KMS-11 (cell line): Measurements from ENCODE around the gene MINDY2.
"Not testable (repeated sequence)": the region's sequence is repeated elsewhere in the genome, so short reads cannot be mapped to it uniquely, and the experiment has no call there.

Experiments used
- H2AFZ ChIP-seq: fragments of 200-600 bp; sonication (generic); 2 replicates; pipeline ENCODE4 v1.6.1; 2016; ENCODE audit warnings: antibody characterized with exemption, mixed run types, low read depth
- H3K27ac ChIP-seq: fragments of 200-600 bp; sonication (generic); 2 replicates; pipeline ENCODE4 v1.6.1; 2016; ENCODE audit warnings: mild to moderate bottlenecking, mixed run types
- H3K27me3 ChIP-seq: fragments of 200-600 bp; sonication (generic); 2 replicates; pipeline ENCODE4 v1.6.1; 2017; ENCODE audit warnings: mild to moderate bottlenecking, low read depth, mixed run types, moderate library complexity; ENCODE audit not compliant: insufficient read depth
- H3K36me3 ChIP-seq: fragments of 200-600 bp; sonication (generic); 2 replicates; pipeline ENCODE4 v1.6.1; 2017; ENCODE audit warnings: mild to moderate bottlenecking, mixed run types; ENCODE audit not compliant: insufficient read depth
- H3K4me1 ChIP-seq: fragments of 200-600 bp; sonication (generic); 2 replicates; pipeline ENCODE4 v1.6.1; 2016; ENCODE audit warnings: mild to moderate bottlenecking, low read depth, mixed run types; ENCODE audit not compliant: poor library complexity, severe bottlenecking
- H3K4me2 ChIP-seq: fragments of 200-600 bp; sonication (generic); 2 replicates; pipeline ENCODE4 v1.7.0; 2016; ENCODE audit warnings: mild to moderate bottlenecking, mixed run types
- H3K4me3 ChIP-seq: fragments of 200-600 bp; sonication (generic); IDR thresholded peaks from 2 replicates; pipeline ENCODE4 v1.6.1; 2017; ENCODE audit warnings: low read depth, low read length, mixed read lengths; ENCODE audit not compliant: insufficient read depth
- H3K79me2 ChIP-seq: fragments of 200-600 bp; sonication (generic); 2 replicates; pipeline ENCODE4 v1.6.1; 2016; ENCODE audit warnings: low read depth, mixed run types; ENCODE audit not compliant: insufficient read depth
- H3K9ac ChIP-seq: fragments of 200-600 bp; sonication (generic); 2 replicates; pipeline ENCODE4 v1.6.1; 2016; ENCODE audit warnings: mild to moderate bottlenecking, mixed run types
- H4K20me1 ChIP-seq: fragments of 200-600 bp; sonication (generic); 2 replicates; pipeline ENCODE4 v1.6.1; 2016; ENCODE audit warnings: mild to moderate bottlenecking, mixed run types; ENCODE audit not compliant: insufficient read depth
- TF ChIP-seq, protein P1 (sequence below): fragments of 200-600 bp; sonication (generic); conservative IDR thresholded peaks from 2 replicates; pipeline ENCODE4 v1.6.1; 2017; ENCODE audit warnings: low read depth, mild to moderate bottlenecking, antibody characterized with exemption, low read length, moderate library complexity, mixed read lengths

The MINDY2 gene

DNA sequence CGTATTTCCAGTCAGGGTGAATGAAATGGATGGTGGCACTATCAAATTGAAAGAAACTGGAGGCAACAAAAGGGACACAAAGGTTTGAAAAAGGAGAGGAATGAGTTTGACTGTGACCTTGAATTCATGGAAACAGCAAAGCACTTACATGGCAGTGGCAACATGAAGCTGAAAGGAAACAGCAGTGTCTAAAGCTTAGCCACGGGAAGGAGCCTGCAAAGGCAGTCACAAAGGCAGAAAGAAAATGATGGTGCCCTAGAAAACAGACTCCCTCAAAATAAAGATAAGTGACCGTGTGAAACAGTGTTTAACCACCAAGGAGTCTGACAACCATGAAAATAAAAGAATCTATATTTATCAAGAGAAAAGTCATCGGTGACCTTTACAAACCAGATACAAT lies 111.1 kb downstream of the MINDY2 start:
- no peak overlapping the region for H3K27ac ChIP-seq

DNA sequence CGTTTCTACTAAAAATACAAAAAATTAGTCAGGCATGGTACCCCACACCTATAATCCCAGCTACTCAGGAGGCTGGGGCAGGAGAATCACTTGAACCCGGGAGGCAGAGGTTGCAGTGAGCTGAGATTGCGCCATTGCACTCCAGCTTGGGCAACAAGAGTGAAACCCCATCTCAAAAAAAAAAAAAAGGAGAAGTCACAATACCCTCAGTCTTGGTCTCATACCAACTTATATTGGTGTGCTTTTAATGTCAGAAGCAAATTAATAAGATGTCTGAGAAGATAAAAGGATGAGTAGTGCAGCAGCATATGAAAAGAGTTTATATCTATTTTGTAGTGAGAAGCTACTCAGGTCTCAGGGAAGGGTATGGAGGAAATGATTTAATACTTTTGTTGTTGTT lies 112.8 kb downstream of the MINDY2 start:
- not testable (repeated sequence) for H2AFZ ChIP-seq, H3K4me2 ChIP-seq, H3K79me2 ChIP-seq, H4K20me1 ChIP-seq, H3K27ac ChIP-seq, H3K4me3 ChIP-seq, H3K4me1 ChIP-seq, H3K27me3 ChIP-seq, H3K9ac ChIP-seq
- H3K36me3 ChIP-seq, result peaks cover 15% of the 10 kb centered on the region; the same call in 1 of the 2 replicates

More for the DNA sequence above, 111.1 kb downstream of the MINDY2 start:
- TF ChIP-seq, protein P1, sequence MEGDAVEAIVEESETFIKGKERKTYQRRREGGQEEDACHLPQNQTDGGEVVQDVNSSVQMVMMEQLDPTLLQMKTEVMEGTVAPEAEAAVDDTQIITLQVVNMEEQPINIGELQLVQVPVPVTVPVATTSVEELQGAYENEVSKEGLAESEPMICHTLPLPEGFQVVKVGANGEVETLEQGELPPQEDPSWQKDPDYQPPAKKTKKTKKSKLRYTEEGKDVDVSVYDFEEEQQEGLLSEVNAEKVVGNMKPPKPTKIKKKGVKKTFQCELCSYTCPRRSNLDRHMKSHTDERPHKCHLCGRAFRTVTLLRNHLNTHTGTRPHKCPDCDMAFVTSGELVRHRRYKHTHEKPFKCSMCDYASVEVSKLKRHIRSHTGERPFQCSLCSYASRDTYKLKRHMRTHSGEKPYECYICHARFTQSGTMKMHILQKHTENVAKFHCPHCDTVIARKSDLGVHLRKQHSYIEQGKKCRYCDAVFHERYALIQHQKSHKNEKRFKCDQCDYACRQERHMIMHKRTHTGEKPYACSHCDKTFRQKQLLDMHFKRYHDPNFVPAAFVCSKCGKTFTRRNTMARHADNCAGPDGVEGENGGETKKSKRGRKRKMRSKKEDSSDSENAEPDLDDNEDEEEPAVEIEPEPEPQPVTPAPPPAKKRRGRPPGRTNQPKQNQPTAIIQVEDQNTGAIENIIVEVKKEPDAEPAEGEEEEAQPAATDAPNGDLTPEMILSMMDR, result no peak
- Histone ChIP-seq H3K4me2 (no peak overlapping the region), H3K27me3 (no peaks in the 10 kb centered on the region), H2AFZ (no peak overlapping the region), H3K4me1 (no peaks in the 10 kb centered on the region), H3K79me2 (no peaks in the 10 kb centered on the region), H3K9ac (no peak overlapping the region), H3K36me3 (peaks cover 15% of the 10 kb centered on the region; the same call in 1 of the 2 replicates), H3K4me3 (no peak overlapping the region), H4K20me1 (no peaks in the 10 kb centered on the region)

DNA sequence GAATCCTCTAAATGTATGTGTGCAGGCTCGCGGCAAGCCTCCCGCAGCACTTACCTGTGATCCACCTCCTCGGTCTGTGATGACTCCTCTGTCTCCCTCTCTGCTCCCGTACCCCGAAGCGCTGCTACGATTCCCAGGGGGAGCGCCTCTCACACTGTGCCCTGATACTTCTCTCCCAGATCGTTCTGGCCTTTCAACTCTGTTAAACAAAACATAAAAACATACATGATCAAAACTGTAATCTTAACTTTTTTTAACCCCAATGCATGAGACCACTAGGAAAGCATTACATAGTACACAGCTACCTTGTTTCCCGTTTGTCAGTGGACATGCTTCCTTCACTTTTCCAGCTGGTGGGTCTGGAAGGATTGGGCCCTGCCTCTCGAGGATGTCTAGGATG lies 115.8 kb downstream of the MINDY2 start:
- Histone ChIP-seq H3K9ac (no peak overlapping the region), H2AFZ (no peak overlapping the region), H3K4me1 (no peaks in the 10 kb centered on the region), H3K36me3 (peaks cover 23% of the 10 kb centered on the region), H3K27me3 (no peaks in the 10 kb centered on the region), H3K4me3 (no peak overlapping the region), H3K79me2 (no peaks in the 10 kb centered on the region), H4K20me1 (no peaks in the 10 kb centered on the region), H3K27ac (no peak overlapping the region), H3K4me2 (no peak overlapping the region)
- TF ChIP-seq, protein P1, result no peak

DNA sequence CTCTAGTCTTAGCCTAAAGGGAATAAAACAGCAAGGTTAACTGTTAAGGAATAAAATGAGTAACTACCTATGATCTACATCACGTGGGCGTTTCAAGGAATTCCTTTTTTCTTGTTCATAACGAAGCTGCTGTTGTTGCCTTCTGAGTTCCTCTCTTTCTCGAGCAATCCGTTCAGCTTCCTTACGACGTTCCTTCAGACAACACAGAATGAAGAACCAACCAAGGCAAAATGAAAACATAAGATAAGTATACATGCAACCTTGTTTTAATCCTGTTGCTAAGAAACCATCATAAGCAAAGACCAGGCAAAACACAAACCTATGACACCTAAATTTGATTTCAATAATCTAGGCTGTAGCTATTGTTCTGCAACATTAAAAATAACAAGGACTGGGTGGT lies 118.3 kb downstream of the MINDY2 start:
- Histone ChIP-seq H4K20me1 (no peaks in the 10 kb centered on the region), H3K79me2 (no peaks in the 10 kb centered on the region), H3K27ac (no peak overlapping the region), H3K9ac (no peak overlapping the region), H3K36me3 (peaks cover 30% of the 10 kb centered on the region), H3K4me3 (no peak overlapping the region), H2AFZ (no peak overlapping the region), H3K4me1 (no peaks in the 10 kb centered on the region), H3K27me3 (no peaks in the 10 kb centered on the region), H3K4me2 (no peak overlapping the region)
- TF ChIP-seq, protein P1, result no peak

DNA sequence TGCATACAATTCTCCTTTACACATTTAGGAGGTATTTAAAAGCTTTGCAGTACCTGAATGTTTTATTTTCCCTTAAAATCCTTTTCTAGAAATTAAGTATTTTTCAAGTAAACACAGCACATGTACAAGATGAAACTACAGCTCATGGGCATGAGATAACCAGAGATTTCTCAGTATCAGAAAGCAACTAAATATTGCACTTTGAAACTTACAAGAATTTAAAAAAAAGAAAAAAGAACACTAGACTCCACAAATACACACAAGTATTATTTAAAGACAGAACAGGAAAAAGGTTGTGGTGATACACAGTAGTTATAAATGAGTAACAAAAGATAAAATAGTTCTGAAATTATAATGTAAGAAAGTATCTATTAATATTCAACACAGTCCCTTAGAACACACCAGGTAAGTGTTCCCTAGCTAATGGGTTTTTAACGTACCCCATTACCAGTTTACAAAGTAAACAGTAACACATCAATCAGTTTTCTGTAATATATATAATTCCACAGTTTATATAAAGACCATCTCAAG lies 127.1 kb downstream of the MINDY2 start:
- no peaks in the 10 kb centered on the region for H3K27me3 ChIP-seq
- TF ChIP-seq, protein P1, result no peak
- H3K79me2 ChIP-seq, result no peaks in the 10 kb centered on the region
- H3K9ac ChIP-seq, result no peak overlapping the region
- peaks cover 7% of the 10 kb centered on the region for H3K36me3 ChIP-seq
- H2AFZ ChIP-seq, result no peak overlapping the region
- H4K20me1 ChIP-seq, result no peaks in the 10 kb centered on the region
- H3K4me3 ChIP-seq, result no peak overlapping the region
- H3K27ac ChIP-seq, result no peak overlapping the region
- H3K4me1 ChIP-seq, result peaks cover 4% of the 10 kb centered on the region
- H3K4me2 ChIP-seq, result no peak overlapping the region
